Gastroesophageal sphincter (tissue), 4 donors: ENCODE results near the gene RAET1E. TPM values are rescaled to one million over a fixed set of nuclear protein-coding genes. Genes with fewer than 3 reads are reported as not detected.
"Not testable (repeated sequence)": the region's sequence is repeated elsewhere in the genome, so short reads cannot be mapped to it uniquely, and the experiment has no call there.

Source experiments
- ATAC-seq: fragments of 150-250 bp; one replicate; pipeline ENCODE4 v1.9.1; 2016; ENCODE audit warnings: mild to moderate bottlenecking, moderate library complexity
- H3K27ac ChIP-seq, 4 donors: fragments of 200-600 bp; sonication (generic) in 3 of 4; 1 replicate in 3 of 4; 2 replicates in 1 of 4; pipeline ENCODE4 v1.5.1; 2016 to 2019
- H3K27me3 ChIP-seq: fragments of 200-600 bp; sonication (generic); one replicate; pipeline ENCODE4 v1.5.1; 2019
- H3K36me3 ChIP-seq, 2 donors: fragments of 200-600 bp; sonication (generic); one replicate each; pipeline ENCODE4 v1.5.1; 2019; ENCODE audit warnings: control low read depth in 1 of 2
- H3K4me1 ChIP-seq, 3 donors: fragments of 200-600 bp; sonication (generic); 1 replicate in 2 of 3; 2 replicates in 1 of 3; pipeline ENCODE4 v1.5.1; 2016 to 2019; ENCODE audit warnings: control low read depth in 2 of 3
- H3K4me3 ChIP-seq, 2 donors: fragments of 200-600 bp; sonication (generic); one replicate each; pipeline ENCODE4 v1.5.1; 2019; ENCODE audit warnings: mild to moderate bottlenecking in 1 of 2, moderate library complexity in 1 of 2
- H3K9me3 ChIP-seq, 3 donors: fragments of 200-600 bp; sonication (generic); one replicate each; pipeline ENCODE4 v1.5.1; 2017 to 2019; ENCODE audit warnings: control low read depth in 2 of 3
- EP300 ChIP-seq: sonication (generic); formaldehyde crosslinking; IDR thresholded peaks from one replicate; pipeline ENCODE4 v1.6.1; 2017; ENCODE audit warnings: antibody characterized with exemption, mild to moderate bottlenecking
- POLR2A ChIP-seq, 2 donors: fragments of 450-650 bp; IDR thresholded peaks; one replicate each; pipeline ENCODE4 v1.6.1; 2017; ENCODE audit warnings: antibody characterized with exemption in 2 of 2, mild to moderate bottlenecking in 2 of 2, moderate library complexity in 1 of 2
- POLR2AphosphoS5 ChIP-seq: sonication (generic); formaldehyde crosslinking; IDR thresholded peaks from one replicate; pipeline ENCODE4 v1.6.1; 2017; ENCODE audit warnings: antibody characterized with exemption
- WGBS, 2 donors: methylation state at CpG; one replicate each; pipeline ENCODE4 v1.1.5; 2018; ENCODE audit warnings: low coverage in 1 of 2; 5-methylcytosine and 5-hydroxymethylcytosine counted together
- total RNA-seq, 4 donors: library from RNA; depleted of rRNA; stranded (reverse); fragments of >200 nt; gene quantifications; one replicate each; pipeline ENCODE4 v1.1.0, GENCODE V29; 2016
- TF ChIP-seq, protein P1 (sequence below), 4 experiments: fragments of 200-600 bp in 2 of 4; fragments of 450-650 bp in 2 of 4; sonication (generic) in 1 of 4; IDR thresholded peaks; one replicate each; pipeline ENCODE4 v1.5.1; 2017 to 2019; ENCODE audit warnings: antibody characterized with exemption in 4 of 4, mild to moderate bottlenecking in 2 of 4, moderate library complexity in 2 of 4

RAET1E gene
- total RNA-seq, 4 donors from 2014 or later = 0.69 TPM; not detected in 3

- TF ChIP-seq POLR2AphosphoS5 (no peak), EP300 (no peak), POLR2A (IDR thresholded peaks at IDR 0.05) (no peak)
- TF ChIP-seq, protein P1, sequence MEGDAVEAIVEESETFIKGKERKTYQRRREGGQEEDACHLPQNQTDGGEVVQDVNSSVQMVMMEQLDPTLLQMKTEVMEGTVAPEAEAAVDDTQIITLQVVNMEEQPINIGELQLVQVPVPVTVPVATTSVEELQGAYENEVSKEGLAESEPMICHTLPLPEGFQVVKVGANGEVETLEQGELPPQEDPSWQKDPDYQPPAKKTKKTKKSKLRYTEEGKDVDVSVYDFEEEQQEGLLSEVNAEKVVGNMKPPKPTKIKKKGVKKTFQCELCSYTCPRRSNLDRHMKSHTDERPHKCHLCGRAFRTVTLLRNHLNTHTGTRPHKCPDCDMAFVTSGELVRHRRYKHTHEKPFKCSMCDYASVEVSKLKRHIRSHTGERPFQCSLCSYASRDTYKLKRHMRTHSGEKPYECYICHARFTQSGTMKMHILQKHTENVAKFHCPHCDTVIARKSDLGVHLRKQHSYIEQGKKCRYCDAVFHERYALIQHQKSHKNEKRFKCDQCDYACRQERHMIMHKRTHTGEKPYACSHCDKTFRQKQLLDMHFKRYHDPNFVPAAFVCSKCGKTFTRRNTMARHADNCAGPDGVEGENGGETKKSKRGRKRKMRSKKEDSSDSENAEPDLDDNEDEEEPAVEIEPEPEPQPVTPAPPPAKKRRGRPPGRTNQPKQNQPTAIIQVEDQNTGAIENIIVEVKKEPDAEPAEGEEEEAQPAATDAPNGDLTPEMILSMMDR (IDR thresholded peaks at IDR 0.05) = no peak
- H3K27ac ChIP-seq = no peak overlapping the region
- peaks cover 0 to 11% (median 0%) of the 10 kb centered on the region in 3 donors for H3K4me1 ChIP-seq
- H3K27me3 ChIP-seq = no peaks in the 10 kb centered on the region
- H3K9me3 ChIP-seq = no peaks in the 10 kb centered on the region
- 60 to 77% methylated on average over 2 to 6 of the region's 6 CpGs for WGBS, 2 donors
- H3K4me3 ChIP-seq = no peak overlapping the region
- no peak for ATAC-seq
- H3K36me3 ChIP-seq = peaks cover 0 to 27% of the 10 kb centered on the region in 2 donors
Observed at GRCh38 chr6:149854532-149854931, 43.4 kb downstream of the RAET1E start.

- H3K27me3 ChIP-seq, H3K27ac ChIP-seq, ATAC-seq, H3K4me3 ChIP-seq, H3K9me3 ChIP-seq: not testable (repeated sequence)
- Histone ChIP-seq H3K4me1 (peaks cover 0 to 11% (median 0%) of the 10 kb centered on the region in 3 donors), H3K36me3 (peaks cover 0 to 27% of the 10 kb centered on the region in 2 donors)
- WGBS, 2 donors = 97 to 100% methylated on average over 3 to 4 of the region's 4 CpGs
Observed at GRCh38 chr6:149854017-149854416, 43.9 kb downstream of the RAET1E start.

- peaks cover 0 to 13% (median 0%) of the 10 kb centered on the region in 3 donors for H3K4me1 ChIP-seq
- H3K9me3 ChIP-seq = no peaks in the 10 kb centered on the region
- TF ChIP-seq EP300 (no peak), POLR2A (IDR thresholded peaks at IDR 0.05) (no peak), POLR2AphosphoS5 (no peak)
- TF ChIP-seq, protein P1 (IDR thresholded peaks at IDR 0.05) = no peak
- H3K4me3 ChIP-seq = no peak overlapping the region
- H3K27me3 ChIP-seq = no peaks in the 10 kb centered on the region
- H3K36me3 ChIP-seq = peaks cover 0 to 27% of the 10 kb centered on the region in 2 donors
- 91 to 95% methylated on average over 12 of the region's 12 CpGs for WGBS, 2 donors
- no peak for ATAC-seq
- no peak overlapping the region for H3K27ac ChIP-seq
Observed at GRCh38 chr6:149852881-149853280, 45.0 kb downstream of the RAET1E start.

DNA sequence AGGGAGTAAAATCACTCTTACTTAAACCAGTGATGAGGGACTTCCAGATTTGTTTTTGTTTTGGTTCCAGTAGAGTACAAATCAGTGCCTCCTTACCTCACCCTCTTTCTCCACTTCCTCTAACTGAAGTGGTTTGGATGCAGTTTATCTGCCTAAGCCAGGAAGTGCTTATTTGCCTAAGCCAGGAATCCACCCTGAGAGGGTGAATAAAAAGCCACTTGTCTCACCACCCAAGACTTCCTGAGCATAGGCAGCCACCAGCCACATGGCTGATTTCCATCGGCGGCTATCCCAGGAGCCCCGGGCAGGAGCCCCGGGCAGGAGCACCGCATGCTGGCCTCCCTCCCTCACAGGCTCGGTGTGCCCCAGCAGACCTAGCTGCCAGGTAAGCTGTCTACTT is 45.7 kb downstream of the RAET1E start:
- Histone ChIP-seq H3K4me3 (no peak overlapping the region), H3K27ac (no peak overlapping the region), H3K27me3 (no peaks in the 10 kb centered on the region), H3K9me3 (no peaks in the 10 kb centered on the region), H3K4me1 (peaks cover 0 to 20% (median 0%) of the 10 kb centered on the region in 3 donors), H3K36me3 (peaks cover 0 to 27% of the 10 kb centered on the region in 2 donors)
- TF ChIP-seq POLR2AphosphoS5 (no peak), POLR2A (IDR thresholded peaks at IDR 0.05) (no peak), EP300 (no peak)
- TF ChIP-seq, protein P1 (IDR thresholded peaks at IDR 0.05) = no peak
- no peak for ATAC-seq
- WGBS, 2 donors = 51% methylated on average over 3 of the region's 6 CpGs; no CpG with 5 or more reads in 1 of the 2 donors

- ATAC-seq = no peak
- Histone ChIP-seq H3K27ac (no peak overlapping the region), H3K4me3 (no peak overlapping the region), H3K27me3 (no peaks in the 10 kb centered on the region), H3K36me3 (peaks cover 0 to 27% of the 10 kb centered on the region in 2 donors), H3K9me3 (no peaks in the 10 kb centered on the region), H3K4me1 (peaks cover 0 to 26% (median 0%) of the 10 kb centered on the region in 3 donors)
- no peak for TF ChIP-seq EP300
- TF ChIP-seq POLR2AphosphoS5 = no peak
- TF ChIP-seq, protein P1 (IDR thresholded peaks at IDR 0.05) = no peak
- no peak for TF ChIP-seq POLR2A (IDR thresholded peaks at IDR 0.05)
- WGBS, 2 donors = 79 to 96% methylated on average over 4 to 5 of the region's 5 CpGs
Observed at GRCh38 chr6:149851461-149852110, 46.3 kb downstream of the RAET1E start.

DNA sequence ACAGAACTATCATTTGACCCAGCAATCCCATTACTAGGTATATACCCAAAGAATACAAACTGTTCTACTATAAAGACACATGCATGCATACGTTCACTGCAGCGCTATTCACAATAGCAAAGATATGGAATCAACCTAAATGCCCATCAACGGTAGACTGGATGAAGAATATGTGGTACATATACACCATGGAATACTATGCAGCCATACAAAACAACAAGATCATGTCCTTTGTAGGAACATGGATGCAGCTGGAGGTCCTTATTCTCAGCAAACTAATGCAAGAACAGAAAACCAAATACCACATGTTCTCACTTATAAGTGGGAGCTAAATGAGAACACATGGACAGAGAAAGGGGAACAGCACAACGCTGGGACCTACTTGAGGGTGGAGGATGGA is 49.6 kb downstream of the RAET1E start:
- WGBS, 2 donors = 70 to 89% methylated on average over 4 of the region's 4 CpGs
- H3K9me3 ChIP-seq, ATAC-seq, H3K27ac ChIP-seq, H3K27me3 ChIP-seq, H3K4me3 ChIP-seq: not testable (repeated sequence)
- peaks cover 0 to 27% of the 10 kb centered on the region in 2 donors for H3K36me3 ChIP-seq
- peaks cover 0 to 30% (median 2%) of the 10 kb centered on the region in 3 donors for H3K4me1 ChIP-seq
